Neural progenitor cell (in vitro differentiated cells): ENCODE results near the gene SH3GL3. TPM values are rescaled to one million over a fixed set of nuclear protein-coding genes. Genes with fewer than 3 reads are reported as not detected.

Source experiments
- DNase-seq: peaks from one replicate; pipeline ENCODE4 v3.0.0-alpha.2; 2016; ENCODE audit warnings: low spot score
- H2AFZ ChIP-seq: fragments of 200-600 bp; sonication (generic); replicated peaks from 2 replicates; pipeline ENCODE4 v1.6.1; 2016; ENCODE audit warnings: antibody characterized with exemption
- H3F3A ChIP-seq: fragments of 200-600 bp; sonication (generic); 2 replicates; pipeline ENCODE4 v1.6.1; 2016; ENCODE audit warnings: antibody characterized with exemption, low read depth
- H3K27ac ChIP-seq: fragments of 200-600 bp; sonication (generic); 2 replicates; pipeline ENCODE4 v1.5.1; 2016; ENCODE audit warnings: mild to moderate bottlenecking
- H3K27me3 ChIP-seq: fragments of 200-600 bp; sonication (generic); 2 replicates; pipeline ENCODE4 v1.6.1; 2016; ENCODE audit warnings: mild to moderate bottlenecking, moderate library complexity
- H3K36me3 ChIP-seq: fragments of 200-600 bp; sonication (generic); 2 replicates; pipeline ENCODE4 v1.5.1; 2016
- H3K4me1 ChIP-seq: fragments of 200-600 bp; sonication (generic); 2 replicates; pipeline ENCODE4 v1.6.1; 2016; ENCODE audit warnings: mixed run types
- H3K4me2 ChIP-seq: fragments of 200-600 bp; sonication (generic); 2 replicates; pipeline ENCODE4 v1.6.1; 2016
- H3K4me3 ChIP-seq: fragments of 200-600 bp; sonication (generic); 2 replicates; pipeline ENCODE4 v1.5.1; 2016
- H3K79me2 ChIP-seq: fragments of 200-600 bp; sonication (generic); 2 replicates; pipeline ENCODE4 v1.6.1; 2016; ENCODE audit warnings: low read depth
- H3K9ac ChIP-seq: fragments of 200-600 bp; sonication (generic); 2 replicates; pipeline ENCODE4 v1.6.1; 2016
- H3K9me3 ChIP-seq: fragments of 200-600 bp; sonication (generic); 2 replicates; pipeline ENCODE4 v1.5.1; 2016; ENCODE audit warnings: low read depth
- H4K20me1 ChIP-seq: fragments of 200-600 bp; sonication (generic); 2 replicates; pipeline ENCODE4 v1.6.1; 2016; ENCODE audit warnings: low read depth
- H3K27ac Mint-ChIP-seq: 3 replicates; pipeline ENCODE4 v1.8.0; 2021; ENCODE audit warnings: mixed read lengths
- H3K27me3 Mint-ChIP-seq: 2 replicates; pipeline ENCODE4 v1.8.0; 2022; ENCODE audit warnings: low read depth, mild to moderate bottlenecking, inconsistent platforms, moderate library complexity, mixed read lengths; ENCODE audit not compliant: insufficient read depth
- H3K36me3 Mint-ChIP-seq: 3 replicates; pipeline ENCODE4 v1.8.0; 2021; ENCODE audit warnings: mixed read lengths
- H3K4me1 Mint-ChIP-seq: 3 replicates; pipeline ENCODE4 v1.8.0; 2021; ENCODE audit warnings: mixed read lengths
- H3K4me3 Mint-ChIP-seq: 3 replicates; pipeline ENCODE4 v1.8.0; 2021; ENCODE audit warnings: mild to moderate bottlenecking, moderate library complexity, mixed read lengths
- H3K9me3 Mint-ChIP-seq: 3 replicates; pipeline ENCODE4 v1.8.0; 2020; ENCODE audit warnings: mixed read lengths
- EZH2 ChIP-seq: fragments of 200-600 bp; sonication (generic); IDR thresholded peaks from 2 replicates; pipeline ENCODE4 v1.6.1; 2017; ENCODE audit warnings: antibody characterized with exemption, mild to moderate bottlenecking, moderate library complexity
- EZH2phosphoT487 ChIP-seq: fragments of 200-600 bp; sonication (generic); IDR thresholded peaks from 2 replicates; pipeline ENCODE4 v1.6.1; 2017; ENCODE audit warnings: antibody characterized with exemption
- total RNA-seq: library from RNA; depleted of rRNA; stranded (reverse); fragments of >200 nt; gene quantifications from 2 replicates; pipeline ENCODE4 v1.2.3, GENCODE V29; 2015; ENCODE audit warnings: low replicate concordance
- TF ChIP-seq, protein P1 (sequence below): fragments of 200-600 bp; sonication (generic); IDR thresholded peaks from 2 replicates; pipeline ENCODE4 v1.5.1; 2017; ENCODE audit warnings: antibody characterized with exemption, mild to moderate bottlenecking

The SH3GL3 gene
- total RNA-seq, 1 donor from 2014 or later: 8.2 TPM

DNA sequence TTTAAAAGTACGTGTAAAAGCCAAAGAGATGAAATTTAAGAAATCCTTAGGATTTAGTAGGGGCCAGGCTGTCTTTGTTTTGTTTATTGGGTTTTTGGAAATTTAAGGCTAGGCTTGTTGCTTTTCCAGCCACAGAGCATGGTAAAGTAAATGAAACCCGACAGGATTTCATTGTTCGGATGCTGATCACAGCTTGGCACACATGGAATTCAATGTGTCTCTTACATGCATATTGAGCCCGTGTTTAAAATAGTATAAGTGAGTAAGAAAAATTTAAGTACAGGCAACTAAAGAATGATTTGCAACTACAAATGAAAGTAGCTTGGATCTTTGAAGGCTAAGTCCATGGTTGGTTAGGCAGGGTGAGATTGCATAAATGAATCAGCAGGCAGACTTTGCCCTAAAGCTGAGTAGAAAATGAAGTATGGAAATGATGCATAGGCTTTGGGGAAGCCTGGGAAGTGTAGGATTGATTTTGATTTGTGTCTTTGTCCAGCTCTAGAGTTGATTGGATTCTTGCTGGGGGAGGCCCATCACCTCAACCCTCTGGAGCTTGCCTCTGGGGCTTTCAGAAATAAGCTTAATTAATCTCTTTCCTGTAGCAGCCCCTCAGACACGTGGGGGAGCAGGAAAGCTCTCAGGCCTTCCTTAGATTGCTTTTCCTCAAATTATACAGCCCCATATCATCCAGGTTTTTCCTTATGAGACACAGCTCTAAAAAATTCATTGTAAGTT lies 138.6 kb downstream of the SH3GL3 start:
- H3K79me2 ChIP-seq: no peaks in the 10 kb centered on the region
- H3K9me3 ChIP-seq: no peaks in the 10 kb centered on the region
- Mint-ChIP-seq H3K36me3 (no peaks in the 10 kb centered on the region), H3K4me3 (no peak overlapping the region), H3K27me3 (peaks cover 5% of the 10 kb centered on the region), H3K9me3 (no peaks in the 10 kb centered on the region), H3K27ac (no peak overlapping the region), H3K4me1 (peaks cover 22% of the 10 kb centered on the region)
- no peak overlapping the region for H3K4me3 ChIP-seq
- no peaks in the 10 kb centered on the region for H3K36me3 ChIP-seq
- H3F3A ChIP-seq: no peaks in the 10 kb centered on the region
- DNase-seq: no peak
- H3K4me1 ChIP-seq: peaks cover 14% of the 10 kb centered on the region
- H2AFZ ChIP-seq: no peak overlapping the region
- H4K20me1 ChIP-seq: no peaks in the 10 kb centered on the region
- no peak overlapping the region for H3K27ac ChIP-seq
- no peaks in the 10 kb centered on the region for H3K27me3 ChIP-seq
- no peak overlapping the region for H3K4me2 ChIP-seq
- no peak overlapping the region for H3K9ac ChIP-seq
- no peak for TF ChIP-seq EZH2phosphoT487
- no peak for TF ChIP-seq EZH2
- TF ChIP-seq, protein P1, sequence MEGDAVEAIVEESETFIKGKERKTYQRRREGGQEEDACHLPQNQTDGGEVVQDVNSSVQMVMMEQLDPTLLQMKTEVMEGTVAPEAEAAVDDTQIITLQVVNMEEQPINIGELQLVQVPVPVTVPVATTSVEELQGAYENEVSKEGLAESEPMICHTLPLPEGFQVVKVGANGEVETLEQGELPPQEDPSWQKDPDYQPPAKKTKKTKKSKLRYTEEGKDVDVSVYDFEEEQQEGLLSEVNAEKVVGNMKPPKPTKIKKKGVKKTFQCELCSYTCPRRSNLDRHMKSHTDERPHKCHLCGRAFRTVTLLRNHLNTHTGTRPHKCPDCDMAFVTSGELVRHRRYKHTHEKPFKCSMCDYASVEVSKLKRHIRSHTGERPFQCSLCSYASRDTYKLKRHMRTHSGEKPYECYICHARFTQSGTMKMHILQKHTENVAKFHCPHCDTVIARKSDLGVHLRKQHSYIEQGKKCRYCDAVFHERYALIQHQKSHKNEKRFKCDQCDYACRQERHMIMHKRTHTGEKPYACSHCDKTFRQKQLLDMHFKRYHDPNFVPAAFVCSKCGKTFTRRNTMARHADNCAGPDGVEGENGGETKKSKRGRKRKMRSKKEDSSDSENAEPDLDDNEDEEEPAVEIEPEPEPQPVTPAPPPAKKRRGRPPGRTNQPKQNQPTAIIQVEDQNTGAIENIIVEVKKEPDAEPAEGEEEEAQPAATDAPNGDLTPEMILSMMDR: no peak

DNA sequence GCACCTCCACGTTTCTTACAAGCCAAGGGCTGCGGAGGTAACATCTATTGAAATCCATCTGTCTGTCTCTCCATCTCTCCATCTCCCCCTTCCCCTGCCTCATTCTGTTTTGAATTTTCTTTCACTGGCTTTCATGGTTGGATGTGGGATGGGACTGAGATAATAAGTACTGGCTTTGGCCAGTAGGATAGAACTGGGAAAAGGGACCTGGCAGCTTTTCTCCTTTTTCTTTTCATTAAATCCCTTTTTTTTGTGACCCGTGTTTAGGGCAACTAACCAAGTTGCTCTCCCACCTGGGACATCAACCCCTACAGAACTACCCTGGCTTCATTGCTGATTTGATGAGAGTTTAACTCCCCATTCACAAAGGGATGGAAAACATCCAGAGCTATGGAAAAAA lies 139.9 kb downstream of the SH3GL3 start:
- Histone ChIP-seq H3K79me2 (no peaks in the 10 kb centered on the region), H3F3A (no peaks in the 10 kb centered on the region), H3K27ac (no peak overlapping the region), H3K36me3 (no peaks in the 10 kb centered on the region), H4K20me1 (no peaks in the 10 kb centered on the region), H3K27me3 (no peaks in the 10 kb centered on the region), H3K4me3 (no peak overlapping the region), H3K9me3 (no peaks in the 10 kb centered on the region), H3K4me2 (no peak overlapping the region), H3K9ac (no peak overlapping the region), H2AFZ (no peak overlapping the region), H3K4me1 (peaks cover 14% of the 10 kb centered on the region)
- no peaks in the 10 kb centered on the region for H3K9me3 Mint-ChIP-seq
- TF ChIP-seq EZH2 (no peak), EZH2phosphoT487 (no peak)
- TF ChIP-seq, protein P1: no peak
- H3K4me1 Mint-ChIP-seq: peaks cover 25% of the 10 kb centered on the region
- H3K27ac Mint-ChIP-seq: no peak overlapping the region
- H3K36me3 Mint-ChIP-seq: no peaks in the 10 kb centered on the region
- H3K4me3 Mint-ChIP-seq: no peak overlapping the region
- H3K27me3 Mint-ChIP-seq: peaks cover 5% of the 10 kb centered on the region
- no peak for DNase-seq

DNA sequence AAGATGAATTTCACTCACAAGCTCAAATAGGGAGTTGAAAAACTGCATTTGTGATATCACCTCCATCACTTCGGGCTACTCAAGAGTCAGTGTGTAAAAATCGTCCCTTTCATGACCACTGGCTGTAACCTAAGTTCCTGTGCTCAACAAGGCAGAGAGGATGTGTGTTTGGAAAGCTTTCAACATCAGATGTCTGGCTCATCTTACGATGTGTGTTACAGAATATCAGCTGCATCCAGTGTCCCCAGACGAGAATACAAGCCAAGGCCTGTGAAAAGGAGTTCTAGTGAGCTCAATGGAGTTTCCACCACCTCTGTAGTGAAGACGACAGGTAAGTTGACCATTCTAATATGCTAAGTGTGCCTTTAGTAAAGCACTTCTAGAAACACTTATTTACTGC lies 141.3 kb downstream of the SH3GL3 start:
- Histone ChIP-seq H3K36me3 (no peaks in the 10 kb centered on the region), H3K9me3 (no peaks in the 10 kb centered on the region), H3K27ac (no peak overlapping the region), H3K9ac (no peak overlapping the region), H4K20me1 (no peaks in the 10 kb centered on the region), H3F3A (no peaks in the 10 kb centered on the region), H3K79me2 (no peaks in the 10 kb centered on the region), H3K4me3 (no peak overlapping the region), H3K4me2 (no peak overlapping the region), H3K27me3 (no peaks in the 10 kb centered on the region), H2AFZ (no peak overlapping the region), H3K4me1 (peaks cover 14% of the 10 kb centered on the region)
- Mint-ChIP-seq H3K4me3 (no peak overlapping the region), H3K9me3 (no peaks in the 10 kb centered on the region), H3K36me3 (no peaks in the 10 kb centered on the region), H3K27me3 (peaks cover 5% of the 10 kb centered on the region), H3K4me1 (peaks cover 31% of the 10 kb centered on the region), H3K27ac (no peak overlapping the region)
- no peak for DNase-seq
- TF ChIP-seq EZH2phosphoT487: no peak
- TF ChIP-seq, protein P1: no peak
- TF ChIP-seq EZH2: no peak
